GM23248 (cell line): ENCODE results near the gene RXFP4.

Source experiments
- EZH2 ChIP-seq: fragments of 200-600 bp; sonication (generic); IDR thresholded peaks from 2 replicates; pipeline ENCODE4 v1.6.1; 2018; ENCODE audit warnings: antibody characterized with exemption, mild to moderate bottlenecking; ENCODE audit not compliant: insufficient read depth, poor library complexity, severe bottlenecking
- EZH2phosphoT487 ChIP-seq: fragments of 200-600 bp; sonication (generic); IDR thresholded peaks from 2 replicates; pipeline ENCODE4 v1.6.1; 2018; ENCODE audit warnings: antibody characterized with exemption, moderate library complexity, mild to moderate bottlenecking, low read depth; ENCODE audit not compliant: insufficient read depth

DNA sequence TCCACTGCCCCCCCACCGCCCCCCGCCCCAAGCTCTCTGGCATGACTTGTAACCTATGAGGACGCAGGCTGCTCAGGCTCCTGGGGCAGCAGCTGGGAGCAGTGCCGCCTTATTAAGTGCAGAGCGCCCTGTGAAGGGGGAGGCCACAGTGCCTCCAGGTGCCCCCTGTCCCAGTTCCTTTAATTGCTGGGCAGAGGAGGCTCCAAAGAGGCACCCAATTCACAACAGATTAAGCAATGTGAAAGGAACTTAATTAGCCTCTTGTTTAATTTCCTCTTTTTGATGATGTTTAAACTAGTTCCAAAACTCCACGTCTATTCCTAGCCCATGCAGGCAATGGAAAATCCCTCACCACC, 3.0 kb downstream of the RXFP4 start:
- no peak for TF ChIP-seq EZH2
- no peak for TF ChIP-seq EZH2phosphoT487
